Measurements from ENCODE around the gene NOS1AP.

Gene NOS1AP

DNA sequence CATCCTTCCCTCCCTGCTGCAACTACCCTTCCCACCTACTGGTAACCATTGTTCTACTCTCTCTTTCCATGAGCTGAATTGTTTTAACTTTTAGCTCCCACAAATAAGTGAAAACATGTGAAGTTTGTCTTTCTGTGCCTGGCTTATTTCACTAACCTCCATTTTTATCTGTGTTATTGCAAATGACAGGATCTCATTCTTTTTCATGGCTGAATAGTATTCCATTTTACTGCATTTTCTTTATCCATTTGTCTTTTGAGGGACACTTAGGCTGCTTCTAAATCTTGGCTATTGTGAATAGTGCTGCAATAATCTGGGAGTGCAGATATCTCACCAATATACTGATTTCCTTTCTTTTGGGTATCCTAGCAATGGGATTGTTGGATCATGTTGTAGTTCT, 80.6 kb downstream of the NOS1AP start:
- in situ Hi-C loops (cut with HindIII; ENCODE audit: low sequenced_read_pairs): no loop called here
- DNase-seq (ENCODE audit: low read depth): no peak
- no peak overlapping the region for H3K4me3 ChIP-seq (ENCODE audit: low read depth, low read length)
- TF ChIP-seq, protein P1, sequence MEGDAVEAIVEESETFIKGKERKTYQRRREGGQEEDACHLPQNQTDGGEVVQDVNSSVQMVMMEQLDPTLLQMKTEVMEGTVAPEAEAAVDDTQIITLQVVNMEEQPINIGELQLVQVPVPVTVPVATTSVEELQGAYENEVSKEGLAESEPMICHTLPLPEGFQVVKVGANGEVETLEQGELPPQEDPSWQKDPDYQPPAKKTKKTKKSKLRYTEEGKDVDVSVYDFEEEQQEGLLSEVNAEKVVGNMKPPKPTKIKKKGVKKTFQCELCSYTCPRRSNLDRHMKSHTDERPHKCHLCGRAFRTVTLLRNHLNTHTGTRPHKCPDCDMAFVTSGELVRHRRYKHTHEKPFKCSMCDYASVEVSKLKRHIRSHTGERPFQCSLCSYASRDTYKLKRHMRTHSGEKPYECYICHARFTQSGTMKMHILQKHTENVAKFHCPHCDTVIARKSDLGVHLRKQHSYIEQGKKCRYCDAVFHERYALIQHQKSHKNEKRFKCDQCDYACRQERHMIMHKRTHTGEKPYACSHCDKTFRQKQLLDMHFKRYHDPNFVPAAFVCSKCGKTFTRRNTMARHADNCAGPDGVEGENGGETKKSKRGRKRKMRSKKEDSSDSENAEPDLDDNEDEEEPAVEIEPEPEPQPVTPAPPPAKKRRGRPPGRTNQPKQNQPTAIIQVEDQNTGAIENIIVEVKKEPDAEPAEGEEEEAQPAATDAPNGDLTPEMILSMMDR (IDR thresholded peaks at IDR 0.05; ENCODE audit: low read depth, low read length, missing control alignments): no peak

DNA sequence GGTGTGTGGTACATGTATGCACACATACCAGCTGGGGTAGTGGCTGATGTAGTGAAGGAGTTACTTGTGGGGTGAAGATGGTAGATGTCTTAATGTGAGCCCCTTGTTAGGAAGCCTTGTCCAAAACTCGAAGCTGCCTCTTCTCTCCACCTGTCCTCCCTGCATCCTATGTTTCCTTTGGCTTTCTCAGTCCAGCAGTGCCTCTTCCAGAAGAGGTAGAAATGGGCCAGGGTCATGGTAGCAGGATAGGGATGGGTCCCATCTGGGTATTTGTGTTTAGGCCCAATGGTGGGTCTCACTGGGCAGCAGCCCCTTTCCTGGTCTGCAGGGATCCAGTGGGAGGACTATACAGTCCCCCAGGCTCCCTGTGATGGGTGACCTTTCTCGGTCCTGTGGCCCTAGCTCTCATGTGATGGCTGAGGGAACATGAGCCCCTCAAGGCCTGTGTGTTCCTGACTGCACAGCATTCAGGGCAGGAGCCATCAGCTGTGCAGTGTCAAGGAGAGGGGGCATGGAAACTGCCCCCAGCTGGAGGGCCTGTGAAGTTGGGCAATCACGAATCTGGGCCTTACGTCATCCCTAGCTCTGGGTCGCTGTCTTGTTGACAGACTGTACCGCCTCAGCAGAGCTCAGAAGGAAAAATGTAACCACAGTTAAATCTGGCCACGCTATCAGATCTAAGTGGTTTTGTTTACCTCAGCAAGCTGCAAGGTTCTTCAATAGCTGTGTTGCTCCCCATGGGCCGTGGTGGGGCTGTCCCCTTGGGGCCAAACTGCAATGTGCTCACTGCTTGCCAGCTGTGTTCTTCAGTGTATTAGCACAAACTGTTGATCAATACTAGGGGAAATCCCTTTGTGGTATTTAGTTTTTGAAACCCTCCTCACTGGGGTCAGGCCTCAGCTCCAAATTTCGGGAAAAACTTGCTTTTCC, 82.7 kb downstream of the NOS1AP start:
- no peak overlapping the region for H3K4me3 ChIP-seq (ENCODE audit: low read depth, low read length)
- peak; percentile 67 for DNase-seq (ENCODE audit: low read depth)

DNA sequence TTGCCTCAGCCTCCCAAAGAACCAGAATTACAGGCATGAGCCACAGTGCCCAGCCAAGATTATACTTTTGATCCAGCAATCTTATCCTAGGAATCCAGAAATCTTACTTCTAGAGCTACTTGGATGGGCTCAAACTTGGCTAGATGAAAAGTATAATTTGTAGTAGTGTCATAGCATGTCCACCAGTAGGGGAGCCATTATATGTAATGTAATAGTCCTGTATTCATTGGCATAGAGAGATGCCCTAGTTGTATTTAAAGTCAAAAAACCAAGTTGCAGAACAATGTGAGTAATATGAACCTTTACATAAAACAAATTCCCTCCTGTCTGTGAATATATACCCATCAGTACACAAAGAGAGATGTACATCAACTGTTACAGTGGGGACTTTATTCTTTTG, 83.9 kb downstream of the NOS1AP start:
- no peak overlapping the region for H3K4me3 ChIP-seq (ENCODE audit: low read depth, low read length)
- no peak for DNase-seq (ENCODE audit: low read depth)
- TF ChIP-seq, protein P1 (IDR thresholded peaks at IDR 0.05; ENCODE audit: low read depth, low read length, missing control alignments): no peak
- in situ Hi-C loops (cut with HindIII; ENCODE audit: low sequenced_read_pairs): no loop called here

More for the DNA sequence above, 82.7 kb downstream of the NOS1AP start:
- in situ Hi-C loops (cut with HindIII; ENCODE audit: low sequenced_read_pairs): no loop called here
- TF ChIP-seq, protein P1 (IDR thresholded peaks at IDR 0.05; ENCODE audit: low read depth, low read length, missing control alignments): no peak

- TF ChIP-seq, protein P1 (IDR thresholded peaks at IDR 0.05; ENCODE audit: low read depth, low read length, missing control alignments): no peak
Observed at GRCh38 chr1:162157469-162157868, 88.0 kb downstream of the NOS1AP start.

DNA sequence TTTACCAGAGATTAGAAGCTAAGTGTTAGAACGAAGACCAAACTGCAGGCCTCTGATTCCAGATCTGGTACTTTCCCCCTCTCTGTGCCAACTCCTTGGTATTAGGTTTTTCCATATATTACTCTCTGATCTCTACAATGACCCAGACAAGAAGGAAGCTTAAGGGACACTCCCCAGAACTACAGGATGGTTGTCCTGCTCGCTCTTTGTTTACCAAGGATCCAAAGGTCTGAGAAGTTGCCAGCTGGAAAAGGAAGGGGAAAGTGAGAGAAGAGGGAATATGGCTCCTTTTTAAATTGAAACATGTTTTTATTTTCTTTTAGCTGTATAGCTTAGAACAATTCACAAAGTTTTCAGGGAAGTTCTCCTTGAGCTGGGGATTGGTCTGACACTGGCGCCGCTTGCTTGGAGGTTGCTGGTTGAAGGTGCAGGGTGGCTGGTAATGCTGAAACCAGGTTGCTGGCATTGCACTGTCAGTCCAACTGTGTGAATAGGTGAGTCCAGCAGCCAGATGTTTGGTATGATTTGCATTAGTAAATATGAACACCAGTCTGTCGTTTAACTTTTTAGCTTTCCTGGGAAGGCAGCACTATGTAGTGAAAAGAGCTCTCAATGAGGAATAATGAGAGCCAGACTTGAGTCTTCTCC, 89.3 kb downstream of the NOS1AP start:
- no peak for DNase-seq (ENCODE audit: low read depth)
- TF ChIP-seq, protein P1 (IDR thresholded peaks at IDR 0.05; ENCODE audit: low read depth, low read length, missing control alignments): no peak
- in situ Hi-C loops (cut with HindIII; ENCODE audit: low sequenced_read_pairs): no loop called here
- H3K4me3 ChIP-seq (ENCODE audit: low read depth, low read length): no peak overlapping the region

More at GRCh38 chr1:162157469-162157868, 88.0 kb downstream of the NOS1AP start:
- no peak for DNase-seq (ENCODE audit: low read depth)
- no peak overlapping the region for H3K4me3 ChIP-seq (ENCODE audit: low read depth, low read length)
- in situ Hi-C loops (cut with HindIII; ENCODE audit: low sequenced_read_pairs): no loop called here

DNA sequence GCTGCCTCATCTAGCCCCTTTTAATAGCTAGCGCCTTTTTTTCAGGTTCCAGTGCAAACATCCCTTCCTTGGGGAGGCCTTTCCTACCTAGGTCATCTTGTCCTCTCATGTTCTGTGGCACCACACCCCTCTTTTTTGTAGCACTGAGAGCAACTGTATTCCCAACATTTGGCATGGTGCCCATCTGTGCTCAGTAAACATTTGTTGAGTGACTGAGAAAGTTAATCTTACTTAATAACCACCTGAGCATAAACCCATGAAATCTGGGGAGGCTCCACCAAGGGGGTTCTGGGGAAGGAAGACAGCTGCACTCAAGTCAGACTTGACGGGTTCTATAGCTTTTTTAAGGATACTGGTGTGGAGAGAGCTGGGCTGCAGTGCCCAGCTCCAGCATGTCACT, 90.0 kb downstream of the NOS1AP start:
- no peak for DNase-seq (ENCODE audit: low read depth)
- no peak overlapping the region for H3K4me3 ChIP-seq (ENCODE audit: low read depth, low read length)
- in situ Hi-C loops (cut with HindIII; ENCODE audit: low sequenced_read_pairs): no loop called here
- TF ChIP-seq, protein P1 (IDR thresholded peaks at IDR 0.05; ENCODE audit: low read depth, low read length, missing control alignments): no peak

All from astrocyte of the cerebellum (primary cell).